ENCODE data around the gene TMEM174. TPM values are rescaled to one million over a fixed set of nuclear protein-coding genes. Genes with fewer than 3 reads are reported as not detected.

The TMEM174 gene
- not detected for total RNA-seq

GRCh38 chr5:73172951-73173350 is at the start of gene TMEM174:
TSS of gene TMEM174 (plus strand) at chr5:73173193. CDS start at chr5:73173244, 51 bp downstream.

Other genes with a start within 250 kb of the TMEM174 start
- 76.7 TPM for gene FCHO2, start 217.2 kb upstream of the TMEM174 start, total RNA-seq
- 0.94 TPM for gene TMEM171, start 52.6 kb upstream of the TMEM174 start, total RNA-seq